Body of pancreas (tissue), 4 donors: ENCODE data around the gene C8A.

Experiments used
- CTCF ChIP-seq, 7 experiments: fragments of 450-650 bp in 4 of 7; fragments of 200-600 bp in 3 of 7; sonication (generic) in 3 of 7; IDR thresholded peaks; one replicate each; pipeline ENCODE4 v1.5.1; 2016 to 2019; ENCODE audit warnings: antibody characterized with exemption in 7 of 7
- POLR2A ChIP-seq, 3 donors: fragments of 450-650 bp; IDR thresholded peaks; one replicate each; pipeline ENCODE4 v1.6.1; 2016; ENCODE audit warnings: antibody characterized with exemption in 3 of 3, mild to moderate bottlenecking in 2 of 3

- TF ChIP-seq CTCF (IDR thresholded peaks at IDR 0.05), result no peak
- no peak for TF ChIP-seq POLR2A (IDR thresholded peaks at IDR 0.05)
Observed at GRCh38 chr1:56898879-56899278, 44.3 kb downstream of the C8A start.
